ENCODE measurements around the gene KPNA1.
A peak's percentile ranks its signal among the peaks of the same experiment; 100 is the strongest.
"Not testable (repeated sequence)": the region's sequence is repeated elsewhere in the genome, so short reads cannot be mapped to it uniquely, and the experiment has no call there.

KPNA1 gene

GRCh38 chr3:122469659-122470058 is 45.1 kb downstream of the KPNA1 start:
- DNase-seq, result no peak

DNA sequence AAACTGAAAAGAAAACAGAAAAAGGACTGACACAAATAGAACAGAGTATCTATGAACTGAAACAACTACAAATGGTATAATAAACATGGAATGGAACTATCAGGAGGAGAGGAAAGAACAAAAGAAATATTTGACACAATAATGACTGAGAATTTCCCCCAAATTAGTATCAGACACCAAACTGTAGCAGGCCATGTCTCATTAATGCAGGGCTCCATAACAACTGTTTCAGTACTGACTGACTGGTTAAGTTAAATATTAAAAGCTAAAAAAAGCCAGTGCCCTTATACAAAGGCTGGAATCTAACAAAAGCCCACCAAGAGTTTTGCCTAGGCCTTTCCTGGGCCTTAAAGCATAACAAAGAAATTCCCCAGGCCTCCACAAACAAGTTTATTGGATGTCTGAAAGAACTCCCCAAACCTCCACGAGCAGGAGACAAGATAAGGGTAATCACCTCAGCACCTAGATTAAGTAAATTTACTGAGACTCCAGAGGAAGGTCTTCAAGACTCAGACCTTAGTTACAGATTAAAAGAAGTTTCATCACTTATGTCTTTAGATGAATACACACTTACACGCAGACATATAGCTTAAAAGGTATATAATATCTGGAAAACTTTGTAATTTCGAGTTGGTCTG is 45.7 kb downstream of the KPNA1 start:
- no peak for DNase-seq

DNA sequence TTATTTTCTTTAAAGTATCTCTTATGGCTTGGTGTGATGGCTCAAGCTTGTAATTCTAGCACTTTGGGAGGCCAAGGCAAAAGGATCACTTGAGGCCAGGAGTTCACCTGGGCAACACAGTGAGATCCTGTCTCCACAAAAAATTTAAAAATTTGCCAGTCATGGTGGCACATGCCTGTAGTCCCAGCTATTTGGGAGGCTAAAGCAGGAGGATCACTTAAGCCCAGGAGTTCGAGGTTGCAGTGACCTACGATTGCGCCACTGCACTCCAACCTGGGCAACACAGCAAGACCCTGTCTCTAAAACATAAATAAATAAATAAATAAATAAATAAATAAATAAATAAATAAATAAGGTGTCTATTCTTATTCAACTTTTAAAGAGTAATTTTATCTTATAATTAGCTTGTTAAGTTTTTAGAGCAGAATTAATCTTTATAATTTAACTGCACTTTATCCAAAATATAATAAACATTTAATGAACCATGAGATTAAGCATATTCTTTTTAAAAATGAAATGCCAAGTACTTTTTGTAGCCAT is 48.0 kb downstream of the KPNA1 start:
- DNase-seq, result no peak

DNA sequence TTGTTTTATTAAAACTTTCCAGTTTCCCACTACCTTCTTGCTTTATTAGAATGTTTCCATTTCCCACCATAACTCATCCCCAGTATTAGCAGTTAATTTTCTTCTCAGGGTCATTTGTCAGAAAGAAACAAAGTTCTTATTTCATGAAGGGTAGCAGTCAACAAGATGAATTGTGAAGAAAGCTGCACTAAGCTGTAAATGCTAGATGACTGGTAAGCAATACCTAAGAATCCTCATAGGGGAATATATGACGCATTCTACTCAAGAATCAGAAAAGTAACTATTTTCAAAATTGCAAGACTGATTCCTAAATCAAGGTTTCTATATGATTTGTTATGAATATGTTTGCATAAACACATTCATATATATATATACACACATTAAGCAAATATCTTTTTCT is 50.1 kb downstream of the KPNA1 start:
- no peak for DNase-seq

GRCh38 chr3:122462406-122462805 is 52.3 kb downstream of the KPNA1 start:
- no peak for DNase-seq

DNA sequence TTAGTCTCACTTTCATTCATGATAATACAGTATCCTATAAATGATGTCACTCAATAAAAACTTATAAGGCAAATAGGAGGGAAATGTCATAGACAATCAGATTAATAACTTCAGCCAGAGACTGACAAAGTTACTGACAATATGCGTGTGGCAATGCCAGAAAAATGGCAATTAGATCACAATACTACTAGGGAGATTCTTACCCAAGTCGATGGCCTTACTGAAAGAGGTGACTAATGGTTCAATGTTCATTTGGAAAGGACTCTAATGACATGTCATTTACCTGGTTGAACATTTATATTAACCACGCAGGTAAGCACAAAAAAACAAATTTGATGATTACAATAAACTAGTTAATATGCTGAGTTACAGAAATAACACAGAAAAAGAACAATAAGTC is 52.9 kb downstream of the KPNA1 start:
- no peak for DNase-seq

DNA sequence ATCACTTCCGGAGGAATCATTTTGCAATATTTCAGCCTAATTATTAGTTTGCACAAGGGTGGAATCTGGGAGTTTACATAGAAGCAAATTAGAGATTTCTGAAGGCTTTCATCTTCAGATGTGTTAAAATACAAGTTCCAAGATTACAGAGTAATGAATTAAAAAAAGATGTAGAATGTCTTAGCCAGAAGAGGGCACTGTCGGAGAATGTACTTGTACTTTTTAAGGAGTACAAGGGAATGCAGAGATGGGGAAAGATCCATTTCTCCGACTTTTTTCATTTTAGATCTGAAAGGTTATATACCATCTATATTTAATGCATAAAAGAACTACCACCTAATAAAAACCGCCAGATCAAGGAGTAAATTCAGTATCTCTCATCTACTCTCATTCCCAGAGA is 55.7 kb downstream of the KPNA1 start:
- DNase-seq, result peak in 1 of 3 experiments; percentile 6

DNA sequence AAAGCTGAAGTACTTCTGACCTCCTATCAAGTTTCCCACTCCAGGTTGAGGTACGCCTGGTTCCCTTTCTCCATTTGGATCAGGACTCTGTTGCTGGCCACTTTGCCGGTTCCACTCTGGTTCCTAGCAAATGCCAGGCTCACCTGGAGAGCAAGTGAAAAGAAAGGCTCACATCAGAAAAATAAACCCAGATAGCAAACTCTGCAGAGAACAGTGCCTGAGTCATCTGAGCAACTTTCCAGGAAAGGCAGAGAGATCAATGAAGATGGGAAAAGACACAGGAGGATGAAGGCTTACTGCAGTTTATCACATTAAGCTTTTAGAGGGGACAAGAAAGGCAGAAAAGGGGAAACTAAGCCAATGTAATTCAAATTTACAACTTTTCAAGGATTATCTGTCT is 57.0 kb downstream of the KPNA1 start:
- no peak for DNase-seq

DNA sequence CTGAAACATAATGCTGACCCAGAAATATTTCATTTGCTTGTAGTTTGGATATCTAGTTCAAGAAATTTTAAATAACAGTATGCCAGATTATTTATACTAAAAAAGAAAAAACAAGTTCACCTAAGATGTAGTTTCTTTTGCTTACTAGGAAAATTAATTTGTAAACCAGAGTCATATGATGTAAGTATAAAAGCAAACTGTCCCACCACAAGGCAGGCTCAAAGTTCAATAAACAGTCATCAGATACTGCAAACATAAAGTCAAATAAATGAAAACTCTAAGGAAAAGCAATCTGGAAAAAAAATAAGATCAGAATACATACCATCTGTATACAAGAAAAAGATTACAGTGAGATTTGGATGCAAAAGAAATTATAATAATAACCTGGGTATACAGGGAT is 58.7 kb downstream of the KPNA1 start:
- DNase-seq, result no peak

GRCh38 chr3:122451371-122451770 is 63.4 kb downstream of the KPNA1 start:
- no peak for DNase-seq

- not testable (repeated sequence) for DNase-seq
These were observed 66.5 kb downstream of the KPNA1 start for GRCh38 chr3:122448218-122448617.

DNA sequence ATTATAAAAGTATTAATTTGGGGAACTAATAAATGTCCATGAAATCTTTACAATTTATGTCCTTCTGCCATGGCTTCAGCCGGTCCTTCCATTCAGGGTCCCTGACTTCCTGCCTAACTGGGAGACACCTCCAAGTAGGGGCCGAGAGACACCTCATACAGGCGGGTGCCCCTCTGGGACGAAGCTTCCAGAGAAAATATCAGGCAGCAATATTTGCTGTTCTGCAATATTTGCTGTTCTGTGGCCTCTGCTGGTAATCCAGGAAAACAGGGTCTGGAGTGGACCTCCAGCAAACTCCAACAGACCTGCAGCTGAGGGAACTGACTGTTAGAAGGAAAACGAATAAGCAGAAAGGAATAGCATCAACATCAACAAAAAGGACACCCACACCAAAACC is 70.2 kb downstream of the KPNA1 start:
- not testable (repeated sequence) for DNase-seq

DNA sequence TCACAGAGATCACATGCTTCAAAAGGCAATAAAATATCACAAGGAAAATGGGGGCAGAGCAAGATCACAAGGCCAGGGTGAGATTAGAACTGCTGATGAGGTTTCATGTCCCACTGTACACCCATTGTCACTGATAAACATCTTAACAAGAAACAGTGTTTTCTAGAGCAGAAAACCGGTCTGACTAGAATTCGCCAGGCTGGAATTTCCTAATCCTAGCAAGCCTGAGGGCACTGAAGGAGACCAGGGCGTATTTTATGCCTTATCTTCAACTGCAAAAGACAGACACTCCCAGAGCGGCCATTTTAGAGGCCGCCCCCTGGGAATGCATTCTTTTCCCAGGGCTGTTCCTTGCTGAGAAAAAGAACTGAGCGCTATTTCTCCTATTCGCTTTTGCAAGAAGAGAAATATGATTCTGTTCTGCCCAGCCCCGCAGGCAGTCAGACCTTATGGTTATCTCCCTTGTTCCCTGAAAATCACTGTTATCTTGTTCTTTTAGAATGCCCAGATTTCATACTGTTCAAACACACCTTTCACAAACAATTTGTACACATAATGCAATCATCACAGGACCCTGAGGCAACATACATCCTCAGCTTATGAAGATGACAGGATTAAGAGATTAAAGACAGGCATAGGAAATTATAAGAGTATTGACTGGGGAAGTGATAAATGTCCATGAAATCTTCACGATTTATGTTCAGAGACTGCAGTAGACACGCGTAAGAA is 70.8 kb downstream of the KPNA1 start:
- not testable (repeated sequence) for DNase-seq

- DNase-seq, result no peak
These were observed 71.6 kb downstream of the KPNA1 start for GRCh38 chr3:122443090-122443489.

DNA sequence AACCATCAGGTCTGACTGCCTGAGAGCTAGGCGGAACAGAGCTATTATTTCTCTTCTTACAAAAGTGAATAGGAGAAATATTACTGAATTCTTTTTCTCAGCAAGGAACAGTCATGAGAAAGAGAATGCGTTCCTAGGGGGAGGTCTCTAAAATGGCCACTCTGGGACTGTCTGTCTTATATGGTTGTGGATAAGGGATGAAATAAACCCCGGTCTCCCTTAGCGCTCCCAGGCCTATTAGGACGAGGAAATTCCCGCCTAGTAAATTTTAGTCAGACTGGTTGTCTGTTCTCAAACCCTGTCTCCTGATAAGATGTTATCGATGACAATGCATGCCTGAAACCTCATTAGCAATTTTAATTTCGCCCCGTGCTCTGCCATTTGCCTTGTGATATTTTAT is 78.8 kb downstream of the KPNA1 start:
- DNase-seq, result no peak

DNA sequence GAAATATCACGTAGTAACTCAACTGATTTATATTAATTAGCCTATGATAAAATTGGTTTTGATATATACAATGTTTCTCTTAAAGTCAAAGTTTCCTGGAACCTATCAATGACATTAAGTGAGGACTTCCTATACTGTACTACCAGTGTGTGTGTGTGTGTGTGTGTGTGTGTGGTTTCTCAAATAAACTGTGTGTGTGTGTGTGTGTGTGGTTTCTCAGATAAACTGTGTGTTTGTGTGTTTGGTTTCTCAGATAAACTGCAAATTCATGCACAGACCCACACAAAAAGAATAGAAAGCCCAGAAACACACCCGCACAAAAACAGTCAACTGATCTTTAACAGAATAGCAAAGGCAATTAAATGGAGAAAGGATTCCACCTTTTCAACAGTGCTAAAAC is 84.4 kb downstream of the KPNA1 start:
- DNase-seq, result no peak

GRCh38 chr3:122427857-122428471 is 86.8 kb downstream of the KPNA1 start:
- DNase-seq, result no peak

- DNase-seq, result no peak
These were observed 92.9 kb downstream of the KPNA1 start for GRCh38 chr3:122421836-122422235.

GRCh38 chr3:122421101-122421500 is 93.6 kb downstream of the KPNA1 start:
- no peak for DNase-seq

GRCh38 chr3:122416966-122417365 is 97.8 kb downstream of the KPNA1 start:
- no peak for DNase-seq

DNA sequence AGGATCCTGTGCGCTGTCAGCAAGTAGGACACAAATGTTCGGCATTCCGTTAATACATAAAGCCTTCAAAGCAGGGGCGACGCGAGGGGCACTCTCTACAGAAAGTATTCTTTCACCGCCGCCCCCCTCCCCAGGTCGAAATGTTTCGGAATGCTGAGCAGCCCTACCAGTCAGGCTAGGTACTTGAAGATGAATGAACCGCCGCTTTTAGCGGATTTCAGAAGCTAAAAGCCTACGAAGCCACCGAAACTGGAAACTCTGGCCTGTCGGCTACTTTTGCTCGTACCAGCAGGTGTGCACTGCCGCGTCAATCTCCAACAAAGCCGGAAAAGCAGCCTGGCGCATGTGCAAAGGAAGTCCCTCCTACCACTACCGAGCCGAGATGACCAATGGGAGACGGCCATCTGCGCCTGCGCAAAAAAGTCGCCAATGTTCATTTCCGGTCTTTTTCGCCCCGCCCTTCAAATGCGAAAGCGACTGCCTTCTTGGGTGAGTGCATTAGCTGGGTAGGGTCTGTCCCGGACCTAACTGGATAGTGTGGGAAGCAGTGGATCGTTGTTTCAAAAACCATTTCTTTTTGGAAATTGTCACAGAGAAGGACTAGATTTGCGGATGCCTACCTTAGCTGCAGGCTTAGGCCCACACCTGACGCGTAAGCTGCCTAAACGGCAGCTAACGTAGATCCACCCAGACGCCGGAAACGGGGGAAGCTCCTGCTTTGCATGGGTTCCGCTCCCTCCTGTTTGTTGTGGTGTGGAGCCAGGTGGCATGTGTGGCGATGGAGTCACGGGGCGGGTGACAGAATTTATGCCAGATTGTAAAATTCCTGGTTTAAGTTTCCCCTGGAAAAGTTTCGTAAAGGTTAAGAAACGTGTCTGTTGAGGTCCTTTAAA is 98.7 kb downstream of the KPNA1 start, which contains the start of gene WDR5B:
TSS of gene WDR5B (minus strand) at position 301 of the 893 bp plus-strand sequence. CDS start 534 bp downstream, outside the sequence.
- no peak for DNase-seq

DNA sequence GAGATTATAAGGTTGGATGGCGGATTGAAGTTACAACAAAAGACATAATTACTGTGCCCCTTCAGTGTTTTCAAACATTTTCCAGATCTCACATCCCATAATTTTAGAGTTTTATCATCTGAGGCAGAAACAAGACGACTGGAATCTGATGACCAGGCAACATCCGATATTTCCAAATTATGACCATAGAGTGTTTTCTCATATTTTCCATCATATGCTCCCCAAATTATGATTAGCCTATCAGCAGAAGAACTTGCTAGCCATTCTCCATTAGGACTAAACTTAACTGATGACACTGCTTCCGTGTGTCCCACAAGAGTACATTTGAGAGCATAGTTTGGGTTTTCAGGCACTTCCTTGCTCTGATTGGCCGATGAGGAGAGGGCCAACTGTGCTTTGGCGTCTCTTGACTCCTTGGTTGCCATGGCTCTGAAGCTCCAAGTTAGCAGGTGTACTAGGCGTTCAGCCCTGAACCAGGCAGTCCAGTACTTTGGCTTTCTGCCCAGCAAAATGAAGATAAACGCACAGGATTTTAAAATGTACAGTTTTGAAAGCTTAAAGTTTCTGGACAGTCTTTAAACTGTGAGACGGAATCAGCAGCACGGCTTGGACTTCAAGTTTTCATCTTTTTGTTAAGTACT is 99.5 kb downstream of the KPNA1 start:
- no peak for DNase-seq

All from NCI-H1417 (cell line).